Stimulated activated CD4-positive, alpha-beta T cell treated with anti-CD3 and anti-CD28 coated beads, Interleukin-15, amount 100 ng/mL, for 1 hour (primary cell): ENCODE data around the gene DNAH3.

Experiments
- DNase-seq, 2 donors: peaks; one replicate each; pipeline ENCODE4 v3.0.0-alpha.2; 2020; ENCODE audit warnings: low read depth in 1 of 2, low spot score in 1 of 2

The DNAH3 gene

GRCh38 chr16:20916289-20916688, 234.4 kb downstream of the DNAH3 start:
- DNase-seq = no peak

DNA sequence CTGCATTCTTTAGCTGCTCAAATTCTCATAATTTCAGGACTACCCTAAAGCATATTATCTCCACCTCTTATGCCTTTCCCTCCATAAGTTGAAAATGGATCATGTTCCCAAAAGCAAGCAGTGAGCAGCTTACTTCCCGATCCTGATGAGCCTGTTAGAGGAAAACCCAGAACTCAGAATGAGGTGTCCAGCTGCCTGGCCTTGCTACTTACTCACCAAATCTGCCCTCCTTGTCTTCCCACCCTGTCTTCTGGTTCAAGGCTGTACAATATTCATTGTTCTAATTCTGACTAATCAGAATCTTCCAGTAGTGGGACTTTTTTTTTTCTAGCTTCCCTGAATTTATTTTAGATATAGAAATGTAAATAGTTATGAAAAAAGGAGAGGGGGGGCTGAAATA, 239.3 kb downstream of the DNAH3 start:
- DNase-seq = no peak

DNA sequence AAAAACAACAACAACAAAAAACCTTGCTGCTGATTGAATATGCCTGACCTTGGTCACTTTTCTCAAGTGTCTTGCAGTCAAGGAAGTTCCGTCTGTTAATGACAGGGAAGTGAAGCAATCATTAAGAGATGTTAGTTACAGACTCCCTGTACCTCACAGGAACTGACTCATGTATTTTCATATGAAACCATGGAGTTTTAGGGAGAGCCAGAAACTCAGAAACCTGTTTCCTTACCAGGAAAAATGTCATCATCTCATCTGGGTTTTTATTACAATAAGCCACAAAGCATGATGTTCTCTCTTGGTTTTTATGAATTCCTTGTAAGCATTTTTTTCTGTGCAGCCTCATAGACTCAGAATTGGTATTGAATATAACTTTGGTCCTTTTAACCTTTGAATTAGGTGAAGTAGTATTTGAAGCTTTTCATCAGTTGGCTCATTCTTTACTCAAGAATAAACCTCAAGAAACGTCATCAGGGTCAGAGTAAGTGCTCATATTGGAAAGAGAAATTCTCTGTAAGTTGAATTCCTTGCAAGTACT, 239.8 kb downstream of the DNAH3 start:
- DNase-seq = no peak

- no peak for DNase-seq
These were observed 244.0 kb downstream of the DNAH3 start for GRCh38 chr16:20906341-20907255.

- no peak for DNase-seq
These were observed 245.1 kb downstream of the DNAH3 start for GRCh38 chr16:20905576-20905975.

- no peak for DNase-seq
These were observed 246.1 kb downstream of the DNAH3 start for GRCh38 chr16:20904507-20905081.

DNA sequence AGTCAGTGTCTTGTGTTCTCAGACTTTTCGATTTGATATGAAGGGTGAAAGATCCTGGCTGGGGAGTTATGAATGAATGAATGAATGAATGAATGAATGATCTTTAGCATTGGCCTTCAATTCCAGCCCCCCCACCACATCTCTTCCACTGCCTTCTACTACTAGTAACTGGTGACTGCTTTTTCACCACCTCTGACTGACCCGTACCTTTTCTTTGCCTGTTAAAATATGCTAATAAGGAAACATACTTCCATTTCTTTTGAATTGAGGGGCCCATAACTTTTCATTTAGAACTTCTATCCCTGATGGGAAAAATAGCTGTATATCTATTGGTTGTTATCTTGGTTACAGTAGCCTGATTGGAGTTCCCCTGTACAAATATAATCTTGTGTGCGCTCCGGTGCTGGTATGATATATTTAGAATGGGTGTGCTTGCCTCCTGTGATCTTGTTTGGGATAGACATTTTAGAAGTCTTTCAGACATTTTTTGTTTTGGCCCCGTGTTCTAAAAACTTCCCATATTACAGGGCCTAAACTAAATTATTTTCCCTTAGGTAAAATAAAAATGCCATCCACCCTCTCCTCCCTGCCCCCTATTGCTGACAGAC, 246.6 kb downstream of the DNAH3 start:
- no peak for DNase-seq

- no peak for DNase-seq
These were observed 247.3 kb downstream of the DNAH3 start for GRCh38 chr16:20903116-20903898.

- DNase-seq = no peak
These were observed 248.2 kb downstream of the DNAH3 start for GRCh38 chr16:20902426-20902825.

GRCh38 chr16:20901436-20902112, 249.1 kb downstream of the DNAH3 start:
- DNase-seq = no peak

DNA sequence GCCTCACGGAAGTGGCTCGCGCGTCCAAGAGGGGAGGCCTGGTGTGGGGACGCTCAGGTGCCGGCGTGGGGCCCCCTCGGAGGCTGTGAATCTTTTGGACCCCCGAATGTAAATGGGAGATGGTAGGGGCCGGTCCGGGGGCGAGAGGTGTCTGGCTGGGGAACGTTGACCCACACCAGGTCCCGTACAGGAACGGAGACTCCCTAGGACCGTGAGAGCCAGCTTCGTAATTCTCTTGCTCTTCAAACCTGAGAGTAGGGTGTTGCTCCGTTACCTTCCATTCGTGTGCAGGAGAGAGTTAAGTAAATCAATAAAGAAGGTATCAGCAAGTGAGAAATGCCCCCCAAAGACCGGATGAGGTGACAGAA, 249.6 kb downstream of the DNAH3 start:
- DNase-seq = no peak

- DNase-seq = peak; percentile 71 to 82
These were observed 250.2 kb downstream of the DNAH3 start, which contains the start of the genes DCUN1D3 and LYRM1 for GRCh38 chr16:20900299-20901067. DCUN1D3 (minus strand) TSS chr16:20900358; CDS start chr16:20862538, 37,820 bp downstream. LYRM1 (plus strand) TSS chr16:20900771; CDS start chr16:20915556, 14,785 bp downstream.

DNA sequence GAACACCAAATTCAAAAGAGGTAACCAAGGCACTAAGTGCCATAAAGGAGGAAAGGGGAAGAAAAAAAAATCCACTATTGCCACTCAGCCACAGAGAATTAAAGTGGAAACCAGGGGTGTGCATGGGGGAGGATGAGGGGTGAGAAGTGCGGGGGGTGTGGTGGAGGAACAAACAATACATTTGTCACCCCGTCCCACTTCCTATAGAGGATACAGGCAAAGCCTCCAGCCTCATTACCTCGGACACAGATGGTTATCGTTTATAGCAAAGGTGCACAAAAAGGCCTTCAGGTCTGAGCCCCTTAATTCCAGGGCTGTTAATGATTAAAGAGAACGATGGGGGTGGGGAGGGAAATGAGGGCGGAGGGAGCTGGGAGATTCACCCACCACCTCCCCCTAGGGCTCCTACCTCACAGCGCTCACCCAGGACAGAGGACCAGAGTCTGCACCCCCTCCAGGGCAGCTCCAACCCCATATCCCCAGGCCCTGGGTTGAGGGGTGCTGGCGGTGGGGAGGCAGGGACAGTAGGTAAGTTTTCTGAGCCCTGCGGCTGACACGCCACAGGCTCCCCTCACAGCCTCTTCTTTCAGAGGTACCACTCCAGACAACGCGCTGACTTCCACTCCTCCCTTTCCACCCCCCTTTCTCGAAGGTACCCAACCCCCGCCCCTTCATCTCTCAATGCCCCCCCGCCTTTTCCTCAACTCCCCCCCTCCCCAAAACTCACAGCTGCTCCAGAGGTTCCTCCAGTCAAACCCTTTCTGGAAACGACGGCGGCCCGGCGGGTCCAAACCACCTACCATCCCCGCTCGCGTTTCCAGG, 251.0 kb downstream of the DNAH3 start:
- DNase-seq = no peak

DNA sequence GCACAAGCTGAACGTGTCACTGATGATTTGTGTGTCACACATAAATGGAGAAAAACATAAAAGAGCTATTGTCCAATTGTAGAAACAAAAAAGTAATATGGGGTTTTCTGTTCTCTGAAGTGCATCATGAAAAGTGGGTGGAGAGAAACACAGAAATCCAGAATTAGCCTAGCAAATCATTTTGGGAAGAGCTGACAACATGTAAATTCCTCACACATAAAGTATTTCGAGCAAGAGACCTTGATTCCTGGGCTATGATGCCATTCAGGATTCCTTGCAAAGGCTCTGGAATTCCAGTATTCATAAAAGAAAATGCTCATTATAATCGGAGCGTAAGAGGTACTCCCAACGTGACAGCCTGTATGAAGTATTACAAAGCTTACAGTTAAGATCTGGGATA, 251.6 kb downstream of the DNAH3 start:
- DNase-seq = no peak

DNA sequence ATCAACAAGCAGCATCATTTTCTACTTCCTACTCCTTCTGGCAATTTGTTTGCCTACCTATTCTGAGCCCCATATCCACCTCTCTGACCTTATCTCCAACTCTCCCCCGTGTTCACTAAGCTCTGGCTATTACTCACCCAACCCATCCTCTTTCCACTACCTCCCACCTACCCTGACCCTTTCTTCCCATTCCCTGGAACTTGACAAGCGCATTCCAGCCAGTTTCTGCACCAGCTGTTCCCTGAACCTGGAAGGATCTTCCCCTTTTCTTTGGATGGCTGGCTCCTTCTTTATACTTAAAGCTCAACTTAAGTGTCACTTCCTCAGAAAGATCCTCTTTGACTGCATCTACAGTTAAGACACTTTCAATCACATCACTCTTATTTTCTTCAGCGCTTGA, 252.7 kb downstream of the DNAH3 start:
- no peak for DNase-seq

DNA sequence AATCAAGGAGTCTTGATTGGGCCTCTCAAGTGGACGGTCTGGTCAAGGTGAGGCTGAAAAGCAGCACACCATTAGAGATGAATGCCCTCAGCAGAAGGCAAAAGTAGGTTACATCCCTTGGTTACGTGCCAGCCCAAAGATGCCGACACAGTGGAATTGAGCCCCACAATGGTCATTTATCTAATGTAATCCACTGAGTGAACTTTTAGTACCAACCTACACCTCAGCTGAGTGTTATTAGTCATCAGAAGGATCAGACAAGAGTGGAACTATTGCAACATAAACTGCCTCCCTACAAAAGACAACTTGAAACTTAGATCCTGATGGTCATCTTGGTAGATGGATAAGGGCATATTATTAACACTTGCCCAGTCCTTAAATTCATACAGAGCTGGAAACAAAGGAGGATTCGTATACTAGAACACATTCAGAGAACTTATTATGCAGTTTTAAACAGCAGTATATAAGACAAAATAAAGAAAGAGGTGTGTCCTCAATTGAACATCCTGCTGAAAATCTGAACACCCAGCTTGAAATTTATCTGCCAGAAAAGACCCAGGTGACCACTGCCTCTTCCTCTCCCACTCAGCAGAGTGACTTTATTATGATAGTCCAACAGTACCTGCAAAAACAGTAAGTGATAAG, 253.3 kb downstream of the DNAH3 start:
- DNase-seq = no peak

- no peak for DNase-seq
These were observed 256.3 kb downstream of the DNAH3 start for GRCh38 chr16:20894388-20894787.

- no peak for DNase-seq
These were observed 260.9 kb downstream of the DNAH3 start for GRCh38 chr16:20889625-20890275.
